ENCODE results near the gene MMP17.

The MMP17 gene

DNA sequence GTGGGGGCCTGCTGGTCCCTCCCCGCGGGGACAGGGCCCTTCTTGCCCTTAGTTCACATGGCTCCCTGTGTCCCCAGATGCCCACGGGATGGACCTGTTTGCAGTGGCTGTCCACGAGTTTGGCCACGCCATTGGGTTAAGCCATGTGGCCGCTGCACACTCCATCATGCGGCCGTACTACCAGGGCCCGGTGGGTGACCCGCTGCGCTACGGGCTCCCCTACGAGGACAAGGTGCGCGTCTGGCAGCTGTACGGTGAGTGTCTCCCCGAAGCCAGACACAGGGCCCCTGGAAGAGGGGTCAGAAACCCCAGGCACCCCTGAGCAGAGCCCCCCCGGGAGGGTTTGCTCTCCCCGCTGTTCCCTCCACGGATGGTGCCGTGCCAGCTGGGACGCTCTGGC is 13.4 kb downstream of the MMP17 start:
- Histone ChIP-seq H3K27me3 (ENCODE audit: control insufficient read depth, insufficient read depth, low read length) (no peaks in the 10 kb centered on the region), H3K4me1 (ENCODE audit: control insufficient read depth, insufficient read depth, low read length) (no peaks in the 10 kb centered on the region), H3K9ac (ENCODE audit: low read length) (no peak overlapping the region), H3K27ac (ENCODE audit: low read depth, low read length) (no peak overlapping the region), H3K9me3 (ENCODE audit: control insufficient read depth, insufficient read depth, low read depth, low read length) (no peaks in the 10 kb centered on the region), H3K36me3 (ENCODE audit: control insufficient read depth, insufficient read depth, low read length) (peaks cover 45% of the 10 kb centered on the region), H3K4me3 (ENCODE audit: low read depth, low read length) (no peak overlapping the region)

GRCh38 chr12:131842169-131842568 is 14.0 kb downstream of the MMP17 start:
- H3K27me3 ChIP-seq (ENCODE audit: control insufficient read depth, insufficient read depth, low read length): no peaks in the 10 kb centered on the region
- H3K4me1 ChIP-seq (ENCODE audit: control insufficient read depth, insufficient read depth, low read length): no peaks in the 10 kb centered on the region
- H3K4me3 ChIP-seq (ENCODE audit: low read depth, low read length): no peak overlapping the region
- H3K36me3 ChIP-seq (ENCODE audit: control insufficient read depth, insufficient read depth, low read length): peaks cover 49% of the 10 kb centered on the region
- no peak overlapping the region for H3K27ac ChIP-seq (ENCODE audit: low read depth, low read length)
- no peaks in the 10 kb centered on the region for H3K9me3 ChIP-seq (ENCODE audit: control insufficient read depth, insufficient read depth, low read depth, low read length)
- H3K9ac ChIP-seq (ENCODE audit: low read length): no peak overlapping the region

DNA sequence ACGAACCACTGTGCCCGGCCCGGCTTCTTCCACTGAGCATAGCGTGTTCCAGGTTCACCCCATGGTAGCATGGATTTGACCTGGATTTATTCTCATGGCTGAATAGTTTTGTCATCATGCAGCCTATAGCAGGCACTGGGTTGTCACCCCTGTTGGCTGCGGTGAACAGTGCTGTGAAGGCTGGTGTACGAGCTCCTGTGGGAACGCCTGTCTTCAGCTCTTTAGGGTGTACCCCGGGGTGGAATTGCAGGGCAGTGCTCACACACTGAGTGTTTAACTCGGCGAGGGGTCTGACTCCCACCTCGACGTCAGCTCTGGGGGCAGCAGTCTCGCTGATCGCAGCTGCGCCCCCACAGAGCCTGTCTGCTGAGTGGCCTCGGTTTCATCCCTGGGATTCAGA is 15.3 kb downstream of the MMP17 start:
- Histone ChIP-seq H3K27me3 (ENCODE audit: control insufficient read depth, insufficient read depth, low read length) (no peaks in the 10 kb centered on the region), H3K4me3 (ENCODE audit: low read depth, low read length) (no peak overlapping the region), H3K4me1 (ENCODE audit: control insufficient read depth, insufficient read depth, low read length) (no peaks in the 10 kb centered on the region), H3K9me3 (ENCODE audit: control insufficient read depth, insufficient read depth, low read depth, low read length) (no peaks in the 10 kb centered on the region), H3K27ac (ENCODE audit: low read depth, low read length) (no peak overlapping the region), H3K9ac (ENCODE audit: low read length) (no peak overlapping the region), H3K36me3 (ENCODE audit: control insufficient read depth, insufficient read depth, low read length) (peaks cover 49% of the 10 kb centered on the region)

DNA sequence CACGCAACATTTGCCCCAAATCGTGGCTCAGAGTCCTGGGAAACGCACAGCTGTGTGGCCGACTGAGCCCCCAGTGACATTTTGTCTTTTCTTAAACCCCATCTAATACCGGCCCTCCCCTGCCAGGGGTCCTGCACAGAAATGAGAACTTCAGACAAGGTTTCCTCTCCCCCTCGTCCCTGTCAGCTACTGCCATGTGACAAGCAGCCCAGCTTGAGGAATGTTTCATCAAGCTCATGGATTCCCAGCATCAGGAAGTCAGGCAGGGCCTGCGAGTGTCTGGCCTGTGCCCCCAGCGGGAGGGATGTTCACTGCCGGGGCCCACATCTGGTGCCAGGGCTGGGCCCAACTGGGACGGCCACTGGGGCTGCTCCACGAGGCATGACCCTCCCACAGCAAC is 15.9 kb downstream of the MMP17 start:
- Histone ChIP-seq H3K4me1 (ENCODE audit: control insufficient read depth, insufficient read depth, low read length) (no peaks in the 10 kb centered on the region), H3K27me3 (ENCODE audit: control insufficient read depth, insufficient read depth, low read length) (no peaks in the 10 kb centered on the region), H3K27ac (ENCODE audit: low read depth, low read length) (no peak overlapping the region), H3K36me3 (ENCODE audit: control insufficient read depth, insufficient read depth, low read length) (peaks cover 52% of the 10 kb centered on the region), H3K4me3 (ENCODE audit: low read depth, low read length) (no peak overlapping the region), H3K9ac (ENCODE audit: low read length) (no peak overlapping the region), H3K9me3 (ENCODE audit: control insufficient read depth, insufficient read depth, low read depth, low read length) (no peaks in the 10 kb centered on the region)

DNA sequence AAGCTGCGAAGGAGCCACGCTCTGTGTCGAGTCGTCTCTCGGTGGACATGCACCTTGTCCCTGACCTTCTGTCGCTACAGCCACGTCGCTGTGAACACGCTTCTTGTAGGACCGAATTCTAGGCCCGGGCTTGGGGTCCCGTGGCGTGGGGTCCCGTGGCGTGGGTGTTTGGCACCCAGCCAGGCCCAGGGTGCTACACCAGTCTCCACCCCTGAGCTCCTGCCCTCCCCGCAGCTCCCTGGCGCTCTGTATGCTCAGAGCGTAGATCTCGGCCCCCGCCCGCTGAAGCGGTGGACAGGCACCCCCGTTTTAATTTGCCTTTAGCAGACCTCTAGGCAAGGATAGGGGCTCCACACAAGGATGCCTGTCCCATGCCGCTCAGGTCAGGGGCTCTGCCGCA is 16.5 kb downstream of the MMP17 start:
- Histone ChIP-seq H3K9me3 (ENCODE audit: control insufficient read depth, insufficient read depth, low read depth, low read length) (no peaks in the 10 kb centered on the region), H3K4me1 (ENCODE audit: control insufficient read depth, insufficient read depth, low read length) (no peaks in the 10 kb centered on the region), H3K36me3 (ENCODE audit: control insufficient read depth, insufficient read depth, low read length) (peaks cover 52% of the 10 kb centered on the region), H3K4me3 (ENCODE audit: low read depth, low read length) (no peak overlapping the region), H3K27ac (ENCODE audit: low read depth, low read length) (no peak overlapping the region), H3K9ac (ENCODE audit: low read length) (no peak overlapping the region), H3K27me3 (ENCODE audit: control insufficient read depth, insufficient read depth, low read length) (no peaks in the 10 kb centered on the region)

DNA sequence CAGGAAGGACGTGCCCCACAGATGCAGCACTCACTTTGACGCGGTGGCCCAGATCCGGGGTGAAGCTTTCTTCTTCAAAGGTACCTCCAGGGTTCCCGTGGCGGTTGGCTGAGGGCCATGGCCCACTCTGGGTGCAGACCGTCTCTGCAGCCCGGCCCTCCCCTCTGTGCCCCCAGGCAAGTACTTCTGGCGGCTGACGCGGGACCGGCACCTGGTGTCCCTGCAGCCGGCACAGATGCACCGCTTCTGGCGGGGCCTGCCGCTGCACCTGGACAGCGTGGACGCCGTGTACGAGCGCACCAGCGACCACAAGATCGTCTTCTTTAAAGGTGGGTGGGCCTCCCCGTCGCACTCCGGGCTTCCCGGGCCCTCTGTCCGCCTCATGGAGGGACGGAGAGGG is 16.9 kb downstream of the MMP17 start:
- Histone ChIP-seq H3K4me3 (ENCODE audit: low read depth, low read length) (no peak overlapping the region), H3K9ac (ENCODE audit: low read length) (no peak overlapping the region), H3K27ac (ENCODE audit: low read depth, low read length) (no peak overlapping the region), H3K9me3 (ENCODE audit: control insufficient read depth, insufficient read depth, low read depth, low read length) (no peaks in the 10 kb centered on the region), H3K27me3 (ENCODE audit: control insufficient read depth, insufficient read depth, low read length) (no peaks in the 10 kb centered on the region), H3K36me3 (ENCODE audit: control insufficient read depth, insufficient read depth, low read length) (peaks cover 52% of the 10 kb centered on the region), H3K4me1 (ENCODE audit: control insufficient read depth, insufficient read depth, low read length) (no peaks in the 10 kb centered on the region)

- Histone ChIP-seq H3K4me3 (ENCODE audit: low read depth, low read length) (no peak overlapping the region), H3K9ac (ENCODE audit: low read length) (no peak overlapping the region), H3K27me3 (ENCODE audit: control insufficient read depth, insufficient read depth, low read length) (no peaks in the 10 kb centered on the region), H3K36me3 (ENCODE audit: control insufficient read depth, insufficient read depth, low read length) (peaks cover 31% of the 10 kb centered on the region), H3K4me1 (ENCODE audit: control insufficient read depth, insufficient read depth, low read length) (no peaks in the 10 kb centered on the region), H3K9me3 (ENCODE audit: control insufficient read depth, insufficient read depth, low read depth, low read length) (no peaks in the 10 kb centered on the region), H3K27ac (ENCODE audit: low read depth, low read length) (no peak overlapping the region)
Measured at GRCh38 chr12:131847456-131847855, 19.3 kb downstream of the MMP17 start.

DNA sequence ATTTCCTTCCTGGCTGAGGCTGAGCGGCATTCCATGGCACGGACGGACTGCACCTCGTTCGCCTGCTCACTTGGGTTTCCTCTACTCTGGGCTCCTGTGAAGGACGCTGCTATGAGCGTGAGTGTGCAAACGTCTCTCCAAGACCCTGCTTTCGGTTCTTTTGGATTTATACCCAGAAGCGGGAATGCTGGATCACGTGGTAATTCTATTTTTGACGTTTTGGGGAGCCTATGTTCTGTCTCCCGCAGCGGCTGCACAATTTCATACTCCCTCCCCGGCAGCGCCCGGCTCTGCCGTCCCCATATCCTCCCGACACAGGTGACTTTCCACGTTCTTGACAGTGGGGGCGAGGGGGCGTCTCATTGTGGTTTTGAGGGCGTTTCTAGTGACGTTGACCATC is 20.6 kb downstream of the MMP17 start:
- Histone ChIP-seq H3K4me3 (ENCODE audit: low read depth, low read length) (no peak overlapping the region), H3K4me1 (ENCODE audit: control insufficient read depth, insufficient read depth, low read length) (no peaks in the 10 kb centered on the region), H3K9me3 (ENCODE audit: control insufficient read depth, insufficient read depth, low read depth, low read length) (no peaks in the 10 kb centered on the region), H3K27ac (ENCODE audit: low read depth, low read length) (no peak overlapping the region), H3K9ac (ENCODE audit: low read length) (no peak overlapping the region), H3K36me3 (ENCODE audit: control insufficient read depth, insufficient read depth, low read length) (peaks cover 31% of the 10 kb centered on the region), H3K27me3 (ENCODE audit: control insufficient read depth, insufficient read depth, low read length) (no peaks in the 10 kb centered on the region)

DNA sequence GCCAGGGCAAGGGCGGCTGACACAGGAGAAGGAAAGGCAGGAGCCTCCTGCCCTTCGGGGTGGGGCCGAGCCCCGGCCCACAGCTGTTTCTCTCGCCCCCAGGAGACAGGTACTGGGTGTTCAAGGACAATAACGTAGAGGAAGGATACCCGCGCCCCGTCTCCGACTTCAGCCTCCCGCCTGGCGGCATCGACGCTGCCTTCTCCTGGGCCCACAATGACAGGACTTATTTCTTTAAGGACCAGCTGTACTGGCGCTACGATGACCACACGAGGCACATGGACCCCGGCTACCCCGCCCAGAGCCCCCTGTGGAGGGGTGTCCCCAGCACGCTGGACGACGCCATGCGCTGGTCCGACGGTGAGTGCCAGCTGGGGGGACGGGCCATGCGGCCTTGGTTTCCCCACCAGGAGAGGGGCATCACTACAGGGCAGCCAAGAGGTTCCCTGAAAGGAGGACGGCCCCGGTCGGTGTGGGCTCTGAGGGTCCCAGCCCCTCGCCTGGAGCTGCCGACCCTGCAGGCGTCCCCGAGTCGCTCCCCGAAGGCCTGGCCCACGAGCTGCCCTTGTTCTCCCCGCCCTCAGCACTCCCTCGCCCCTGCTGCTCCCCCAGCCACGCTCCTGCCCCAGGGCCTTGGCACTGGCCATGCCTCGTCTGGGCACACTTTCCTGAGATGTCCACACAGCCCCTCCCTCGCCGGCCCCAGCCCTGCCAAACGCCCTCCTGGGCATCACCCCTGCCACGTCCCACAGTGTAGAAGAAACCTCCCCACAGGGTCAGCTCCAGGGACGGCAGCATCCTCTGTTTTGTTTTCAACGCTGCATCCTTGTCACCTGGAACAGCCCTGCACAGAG is 21.7 kb downstream of the MMP17 start:
- H3K9ac ChIP-seq (ENCODE audit: low read length): no peak overlapping the region
- H3K4me1 ChIP-seq (ENCODE audit: control insufficient read depth, insufficient read depth, low read length): no peaks in the 10 kb centered on the region
- H3K27me3 ChIP-seq (ENCODE audit: control insufficient read depth, insufficient read depth, low read length): no peaks in the 10 kb centered on the region
- H3K9me3 ChIP-seq (ENCODE audit: control insufficient read depth, insufficient read depth, low read depth, low read length): no peaks in the 10 kb centered on the region
- no peak overlapping the region for H3K4me3 ChIP-seq (ENCODE audit: low read depth, low read length)
- no peak overlapping the region for H3K27ac ChIP-seq (ENCODE audit: low read depth, low read length)
- H3K36me3 ChIP-seq (ENCODE audit: control insufficient read depth, insufficient read depth, low read length): peaks cover 20% of the 10 kb centered on the region

DNA sequence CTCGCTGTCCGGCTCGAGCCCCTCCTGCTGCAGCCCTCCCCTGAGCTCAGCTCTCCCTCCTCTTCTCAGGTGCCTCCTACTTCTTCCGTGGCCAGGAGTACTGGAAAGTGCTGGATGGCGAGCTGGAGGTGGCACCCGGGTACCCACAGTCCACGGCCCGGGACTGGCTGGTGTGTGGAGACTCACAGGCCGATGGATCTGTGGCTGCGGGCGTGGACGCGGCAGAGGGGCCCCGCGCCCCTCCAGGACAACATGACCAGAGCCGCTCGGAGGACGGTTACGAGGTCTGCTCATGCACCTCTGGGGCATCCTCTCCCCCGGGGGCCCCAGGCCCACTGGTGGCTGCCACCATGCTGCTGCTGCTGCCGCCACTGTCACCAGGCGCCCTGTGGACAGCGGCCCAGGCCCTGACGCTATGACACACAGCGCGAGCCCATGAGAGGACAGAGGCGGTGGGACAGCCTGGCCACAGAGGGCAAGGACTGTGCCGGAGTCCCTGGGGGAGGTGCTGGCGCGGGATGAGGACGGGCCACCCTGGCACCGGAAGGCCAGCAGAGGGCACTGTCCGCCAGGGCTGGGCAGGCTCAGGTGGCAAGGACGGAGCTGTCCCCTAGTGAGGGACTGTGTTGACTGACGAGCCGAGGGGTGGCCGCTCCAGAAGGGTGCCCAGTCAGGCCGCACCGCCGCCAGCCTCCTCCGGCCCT is 22.8 kb downstream of the MMP17 start:
- Histone ChIP-seq H3K9ac (ENCODE audit: low read length) (no peak overlapping the region), H3K27me3 (ENCODE audit: control insufficient read depth, insufficient read depth, low read length) (peaks cover under 1% of the 10 kb centered on the region; the same call in 1 of the 2 replicates), H3K4me1 (ENCODE audit: control insufficient read depth, insufficient read depth, low read length) (peaks cover 2% of the 10 kb centered on the region)

More for the DNA sequence above, 22.8 kb downstream of the MMP17 start:
- H3K27ac ChIP-seq (ENCODE audit: low read depth, low read length): no peak overlapping the region
- H3K4me3 ChIP-seq (ENCODE audit: low read depth, low read length): no peak overlapping the region
- H3K9me3 ChIP-seq (ENCODE audit: control insufficient read depth, insufficient read depth, low read depth, low read length): no peaks in the 10 kb centered on the region
- H3K36me3 ChIP-seq (ENCODE audit: control insufficient read depth, insufficient read depth, low read length): peaks cover 10% of the 10 kb centered on the region
